SK-N-MC (cell line): Measurements from ENCODE around the gene TSEN15.

Source experiments
- DNase-seq: peaks from one replicate; pipeline ENCODE4 v3.0.0-alpha.2; 2011; ENCODE audit warnings: low read depth, low spot score
- H3K27ac ChIP-seq: fragments of 200-600 bp; sonication (generic); 2 replicates; pipeline ENCODE4 v1.5.1; 2016; ENCODE audit warnings: mixed run types
- H3K36me3 ChIP-seq: fragments of 200-600 bp; sonication (generic); 2 replicates; pipeline ENCODE4 v1.6.1; 2017; ENCODE audit warnings: antibody characterized with exemption, low read length, mixed read lengths; ENCODE audit not compliant: insufficient read depth
- H3K4me3 ChIP-seq: fragments of 200-600 bp; sonication (generic); 2 replicates; pipeline ENCODE4 v1.5.1; 2016
- H3K9ac ChIP-seq: fragments of 200-600 bp; sonication (generic); 2 replicates; pipeline ENCODE4 v1.8.0; 2017; ENCODE audit warnings: mixed run types, mixed read lengths; ENCODE audit not compliant: insufficient read length
- H3K9me3 ChIP-seq: fragments of 200-600 bp; sonication (generic); 2 replicates; pipeline ENCODE4 v1.6.1; 2017; ENCODE audit warnings: low read depth, mild to moderate bottlenecking, antibody characterized with exemption, low read length, moderate library complexity, mixed read lengths
- EZH2 ChIP-seq: fragments of 200-600 bp; sonication (generic); IDR thresholded peaks from one replicate; pipeline ENCODE4 v1.6.1; 2017; ENCODE audit warnings: antibody characterized with exemption
- FOXP2 ChIP-seq: optimal IDR thresholded peaks from 2 replicates; pipeline ENCODE3; 2011; ENCODE audit warnings: mild to moderate bottlenecking, moderate library complexity; ENCODE audit not compliant: insufficient read depth; ENCODE audit errors: extremely low read length, control extremely low read depth
- POLR2AphosphoS5 ChIP-seq: IDR thresholded peaks from 2 replicates; pipeline ENCODE4 v1.6.1; 2012; ENCODE audit warnings: mild to moderate bottlenecking, low read depth, low read length, borderline replicate concordance

Gene TSEN15

DNA sequence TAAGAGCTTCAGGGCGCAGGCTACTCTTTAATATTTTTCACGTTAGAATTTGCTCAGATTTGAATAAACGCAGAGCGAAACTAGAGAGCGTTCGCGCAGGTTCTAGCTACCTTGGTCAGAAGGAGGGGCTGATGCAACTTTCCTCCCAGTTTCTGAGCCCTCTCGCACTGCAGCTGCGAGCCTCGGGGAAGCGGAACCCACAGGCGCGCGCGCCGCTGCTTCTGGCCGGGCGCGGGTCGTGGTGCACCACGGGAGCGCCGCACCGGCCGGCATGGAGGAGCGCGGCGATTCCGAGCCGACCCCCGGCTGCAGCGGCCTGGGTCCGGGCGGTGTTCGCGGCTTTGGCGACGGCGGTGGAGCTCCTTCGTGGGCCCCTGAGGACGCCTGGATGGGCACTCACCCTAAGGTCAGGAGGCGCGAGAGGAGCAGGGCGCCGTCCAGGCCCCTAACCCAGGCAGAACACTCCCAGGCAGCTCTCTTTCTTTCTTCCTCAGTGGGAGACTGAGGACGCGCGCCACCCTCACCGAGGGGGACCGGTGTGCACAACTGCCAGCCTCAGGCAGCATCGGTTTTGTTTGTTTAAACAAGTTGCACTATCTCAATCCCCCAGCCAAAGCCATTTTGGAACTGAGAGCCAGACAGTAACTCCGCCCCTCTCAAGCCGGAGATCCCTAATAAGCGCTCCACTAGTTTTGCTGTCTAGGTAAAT, at the start of gene TSEN15:
Gene TSEN15 (plus strand): TSS at position 246 of the 709 bp plus-strand sequence. CDS start 26 bp downstream, at position 272.
- peak within 1 kb of the TSS; percentile 99 for H3K9ac ChIP-seq
- peak; percentile 82 for TF ChIP-seq POLR2AphosphoS5
- no peak for TF ChIP-seq EZH2
- peak within 1 kb of the TSS; percentile 95 for H3K4me3 ChIP-seq
- DNase-seq, result no peak
- peaks cover 3% of the 10 kb centered on the region for H3K9me3 ChIP-seq
- H3K36me3 ChIP-seq, result peaks cover 31% of the 10 kb centered on the region
- H3K27ac ChIP-seq, result peak within 1 kb of the TSS; percentile 98

DNA sequence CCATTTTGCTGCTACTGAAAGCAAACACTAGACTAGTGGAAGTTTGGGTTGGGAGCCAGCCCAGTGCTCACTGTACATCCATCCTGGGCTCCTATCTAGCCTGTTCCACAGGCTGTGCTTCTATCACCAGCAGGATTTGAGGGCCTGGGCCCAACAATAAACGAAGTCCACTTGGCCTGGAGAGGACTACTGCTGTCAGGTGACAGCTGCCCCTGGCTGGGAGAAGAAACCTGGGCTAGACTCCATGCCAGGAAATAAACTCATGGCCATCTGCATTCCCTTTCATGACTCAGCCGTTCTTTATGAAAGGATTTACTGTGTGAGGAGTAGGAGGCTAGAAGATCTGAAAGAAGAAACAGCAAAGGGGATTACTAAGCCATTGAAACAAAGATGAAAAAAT, 49.5 kb upstream of the TSEN15 start:
- no peak for TF ChIP-seq FOXP2
- no peak for TF ChIP-seq POLR2AphosphoS5
- no peak for TF ChIP-seq EZH2
- Histone ChIP-seq H3K4me3 (no peak overlapping the region), H3K9ac (no peak overlapping the region), H3K27ac (no peak overlapping the region), H3K9me3 (no peaks in the 10 kb centered on the region), H3K36me3 (peaks cover 5% of the 10 kb centered on the region; the same call in 1 of the 2 replicates)
- DNase-seq, result no peak

GRCh38 chr1:184004935-184005334, 46.6 kb upstream of the TSEN15 start:
- Histone ChIP-seq H3K27ac (no peak overlapping the region), H3K9ac (no peak overlapping the region), H3K4me3 (no peak overlapping the region), H3K36me3 (peaks cover 5% of the 10 kb centered on the region; the same call in 1 of the 2 replicates), H3K9me3 (no peaks in the 10 kb centered on the region)
- no peak for DNase-seq
- no peak for TF ChIP-seq EZH2
- TF ChIP-seq FOXP2, result no peak
- no peak for TF ChIP-seq POLR2AphosphoS5

DNA sequence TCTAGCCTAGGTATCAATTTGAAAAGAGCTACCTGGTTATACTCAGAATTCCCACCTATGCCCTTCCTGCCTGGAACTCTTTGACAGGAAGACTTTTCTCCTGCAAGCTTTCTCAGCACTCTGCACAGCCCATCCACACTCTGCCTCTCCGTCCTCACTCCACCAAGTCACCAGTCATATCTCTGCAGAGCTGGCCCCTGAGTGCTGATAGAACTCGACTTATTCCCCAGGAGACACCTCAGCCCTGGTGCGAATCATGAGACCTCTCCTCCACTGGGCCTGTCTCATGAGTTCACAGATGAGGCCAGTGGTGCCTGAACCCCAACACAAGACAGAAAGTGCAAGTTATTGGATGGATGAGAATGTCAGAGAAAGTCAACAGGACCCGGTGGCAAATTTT, 46.0 kb upstream of the TSEN15 start:
- peaks cover 5% of the 10 kb centered on the region; the same call in 1 of the 2 replicates for H3K36me3 ChIP-seq
- DNase-seq, result no peak
- no peak overlapping the region for H3K9ac ChIP-seq
- no peak overlapping the region for H3K4me3 ChIP-seq
- no peak overlapping the region for H3K27ac ChIP-seq
- no peaks in the 10 kb centered on the region for H3K9me3 ChIP-seq
- TF ChIP-seq POLR2AphosphoS5, result no peak
- no peak for TF ChIP-seq EZH2
- no peak for TF ChIP-seq FOXP2

DNA sequence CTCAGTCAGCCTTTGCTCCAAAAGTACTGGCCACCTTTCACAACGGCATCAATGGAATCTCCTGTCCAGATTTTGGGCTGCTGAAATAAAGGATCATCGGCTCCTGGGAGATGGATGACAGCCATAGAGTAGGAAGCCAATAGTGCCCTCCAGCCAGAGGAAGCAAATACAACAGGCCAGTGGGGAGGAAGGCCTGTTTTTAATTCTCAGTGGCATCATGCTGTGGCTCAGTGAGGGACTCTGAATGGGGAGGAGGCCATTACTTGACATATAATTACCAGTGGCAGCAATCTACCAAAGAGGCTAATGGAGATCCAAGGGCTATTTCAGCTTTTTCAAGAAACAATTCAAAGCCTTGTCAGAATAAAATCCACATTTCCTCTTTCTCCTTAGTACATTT, 40.7 kb upstream of the TSEN15 start:
- Histone ChIP-seq H3K36me3 (0 out of 2 replicates have a peak, but pooled peaks cover 4% of the 10 kb centered on the region), H3K9me3 (no peaks in the 10 kb centered on the region), H3K4me3 (no peak overlapping the region), H3K9ac (no peak overlapping the region), H3K27ac (no peak overlapping the region)
- TF ChIP-seq FOXP2 (no peak), EZH2 (no peak), POLR2AphosphoS5 (no peak)
- DNase-seq, result no peak

DNA sequence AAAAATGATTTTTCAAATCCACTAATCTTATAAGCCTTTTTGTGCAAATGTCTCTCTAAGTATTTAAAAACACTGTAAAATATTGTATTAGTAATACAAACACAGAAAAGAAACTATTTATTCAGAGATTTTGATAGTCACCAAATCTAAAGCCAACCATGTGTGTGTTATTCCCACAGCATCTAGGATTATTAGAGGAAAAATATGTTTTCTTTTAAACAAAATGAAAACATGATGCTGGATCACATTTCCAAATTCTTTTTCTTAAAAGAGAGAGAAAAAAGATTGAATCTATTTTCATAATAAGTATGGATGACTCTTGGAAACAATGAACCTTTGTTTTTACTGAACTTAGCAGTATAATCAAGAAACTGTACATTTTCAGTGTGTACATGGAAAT, 39.3 kb upstream of the TSEN15 start:
- DNase-seq, result no peak
- no peak for TF ChIP-seq FOXP2
- no peak for TF ChIP-seq POLR2AphosphoS5
- no peak for TF ChIP-seq EZH2
- 0 out of 2 replicates have a peak, but pooled peaks cover 4% of the 10 kb centered on the region for H3K36me3 ChIP-seq
- H3K4me3 ChIP-seq, result no peak overlapping the region
- H3K9ac ChIP-seq, result no peak overlapping the region
- H3K9me3 ChIP-seq, result no peaks in the 10 kb centered on the region
- no peak overlapping the region for H3K27ac ChIP-seq

GRCh38 chr1:184014271-184014670, 37.3 kb upstream of the TSEN15 start:
- TF ChIP-seq EZH2 (no peak), FOXP2 (no peak)
- Histone ChIP-seq H3K4me3 (no peak overlapping the region), H3K9ac (no peak overlapping the region), H3K9me3 (no peaks in the 10 kb centered on the region), H3K27ac (no peak overlapping the region), H3K36me3 (0 out of 2 replicates have a peak, but pooled peaks cover 4% of the 10 kb centered on the region)
- no peak for DNase-seq

DNA sequence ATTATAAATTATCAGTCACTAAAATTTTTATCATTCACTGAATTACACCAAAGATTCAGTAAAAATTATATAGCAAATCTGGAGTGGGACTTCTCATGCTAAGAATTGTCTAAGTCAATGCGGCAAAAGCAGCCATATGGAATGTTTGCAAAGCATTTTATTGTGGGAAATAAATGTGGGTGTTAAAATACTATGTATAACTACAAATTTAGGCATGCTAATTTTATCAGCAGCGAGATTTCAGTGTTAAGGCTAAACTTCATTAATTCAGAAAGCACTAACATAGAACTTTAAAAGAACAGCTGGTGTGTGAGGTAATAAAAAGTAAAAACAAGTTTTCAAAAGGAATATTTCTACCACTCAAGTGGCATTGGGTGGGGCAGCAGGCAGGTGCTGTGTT, 35.4 kb upstream of the TSEN15 start:
- no peak for TF ChIP-seq POLR2AphosphoS5
- DNase-seq, result no peak
- no peak overlapping the region for H3K4me3 ChIP-seq
- H3K27ac ChIP-seq, result no peak overlapping the region
- H3K36me3 ChIP-seq, result 0 out of 2 replicates have a peak, but pooled peaks cover 4% of the 10 kb centered on the region
- no peaks in the 10 kb centered on the region for H3K9me3 ChIP-seq
- no peak overlapping the region for H3K9ac ChIP-seq

DNA sequence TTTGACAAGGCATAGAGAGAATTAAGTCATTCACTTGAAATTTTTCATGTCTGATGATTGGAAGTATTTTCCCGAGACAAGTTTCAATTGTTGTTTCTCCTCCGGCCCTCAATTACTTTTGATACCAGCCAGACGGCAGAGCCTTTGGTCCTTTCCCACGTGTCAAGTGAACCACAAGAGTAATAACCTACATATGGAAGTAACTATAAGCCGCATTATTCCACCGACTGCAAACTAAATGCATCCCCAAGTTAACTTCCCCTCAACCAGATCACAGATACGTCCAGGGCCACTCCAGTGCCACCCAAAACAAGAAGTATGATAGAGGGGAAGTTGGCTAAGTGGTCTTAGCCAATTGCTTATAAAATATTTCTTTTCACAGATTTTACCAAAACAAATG, 34.2 kb upstream of the TSEN15 start:
- Histone ChIP-seq H3K9ac (no peak overlapping the region), H3K27ac (no peak overlapping the region), H3K9me3 (no peaks in the 10 kb centered on the region), H3K36me3 (0 out of 2 replicates have a peak, but pooled peaks cover 4% of the 10 kb centered on the region), H3K4me3 (no peak overlapping the region)
- no peak for DNase-seq
- TF ChIP-seq EZH2, result no peak
- TF ChIP-seq POLR2AphosphoS5, result no peak
- TF ChIP-seq FOXP2, result no peak
